HepG2 (cell line): ENCODE results near the gene DEGS1. TPM values are rescaled to one million over a fixed set of nuclear protein-coding genes. Genes with fewer than 3 reads are reported as not detected.
A peak's percentile ranks its signal among the peaks of the same experiment; 100 is the strongest.

Experiments
- ATAC-seq: fragments of 200-7000 bp; cut with Tn5 transposase; 3 replicates; pipeline ENCODE4 v1.9.1; 2020; ENCODE audit warnings: mild to moderate bottlenecking, moderate library complexity
- BruUV-seq: library from RNA; stranded (reverse); fragments of 400-500 nt; replicated peaks from 2 replicates; lab custom pipeline; 2021; lab: Mats Ljungman, UMichigan
- CTCF ChIA-PET: fragments of 300-600 bp; formaldehyde crosslinking; extraction: SDS; loops from one replicate; lab custom pipeline; 2021; ENCODE audit warnings: low total read pairs, inconsistent platforms, low intra/inter-chr PET ratio; lab: Yijun Ruan, JAX
- POLR2A ChIA-PET: fragments of 350-600 bp; sonication (Branson Sonifier 250); formaldehyde crosslinking; loops from one replicate; lab custom pipeline; 2020; ENCODE audit warnings: antibody characterized with exemption, inconsistent platforms; lab: Yijun Ruan, JAX
- DNase-seq: peaks from one replicate; pipeline ENCODE4 v3.0.0-alpha.2; 2015; ENCODE audit warnings: low spot score
- FAIRE-seq: peaks from 3 replicates; lab custom pipeline; 2011; peaks lifted over from hg19 to GRCh38; lab: Jason Lieb, UNC
- H2AFZ ChIP-seq: one replicate; pipeline ENCODE4 v1.6.1; 2011; ENCODE audit warnings: low read length, inconsistent platforms
- H3K27ac ChIP-seq: fragments of 300-600 bp; 3 replicates; pipeline ENCODE4 v1.8.0; 2011; ENCODE audit warnings: mixed run types, mild to moderate bottlenecking, mixed read lengths, low read length, inconsistent platforms; ENCODE audit not compliant: insufficient read depth; ENCODE audit errors: extremely low read length
- H3K27me3 ChIP-seq, 2 experiments: fragments of 200-600 bp in 1 of 2; 2 replicates in 1 of 2; 3 replicates in 1 of 2; pipeline versions ENCODE4 v1.6.0 to v1.8.0; 2011; ENCODE audit warnings: low read length in 2 of 2, mild to moderate bottlenecking in 2 of 2, moderate library complexity in 2 of 2, inconsistent platforms in 1 of 2; ENCODE audit not compliant: insufficient read depth in 2 of 2, control insufficient read depth in 1 of 2
- H3K36me3 ChIP-seq, 2 experiments: fragments of 200-600 bp in 1 of 2; replicated peaks in 1 of 2; 2 replicates in 1 of 2; 3 replicates in 1 of 2; pipeline versions ENCODE4 v1.5.1 to v1.8.0; 2011; ENCODE audit warnings: low read length in 2 of 2, inconsistent platforms in 1 of 2; ENCODE audit not compliant: insufficient read depth in 2 of 2, control insufficient read depth in 1 of 2
- H3K4me1 ChIP-seq: 2 replicates; pipeline ENCODE4 v1.5.1; 2012; ENCODE audit warnings: low read length, inconsistent platforms; ENCODE audit not compliant: insufficient read depth
- H3K4me2 ChIP-seq: 2 replicates; pipeline ENCODE4 v1.6.0; 2011; ENCODE audit warnings: low read depth, low read length, inconsistent platforms
- H3K4me3 ChIP-seq, 3 experiments: fragments of 200-600 bp in 1 of 3; sonication (generic), shearing (Covaris generic) in 1 of 3; replicated peaks in 1 of 3; 2 replicates each; pipeline ENCODE4 v1.5.1; 2011 to 2016; ENCODE audit warnings: low read length in 3 of 3, inconsistent platforms in 2 of 3, low read depth in 2 of 3, mild to moderate bottlenecking in 2 of 3, control low read depth in 1 of 3, mixed read lengths in 1 of 3; ENCODE audit not compliant: insufficient read depth in 1 of 3
- H3K79me2 ChIP-seq: one replicate; pipeline ENCODE4 v1.6.1; 2011; ENCODE audit warnings: low read length, inconsistent platforms; ENCODE audit not compliant: insufficient read depth
- H3K9ac ChIP-seq: 2 replicates; pipeline ENCODE4 v1.6.0; 2011; ENCODE audit warnings: mild to moderate bottlenecking, low read depth, low read length, inconsistent platforms; ENCODE audit not compliant: insufficient read depth
- H3K9me3 ChIP-seq: 2 replicates; pipeline ENCODE4 v1.5.1; 2012; ENCODE audit warnings: mild to moderate bottlenecking, low read length
- H4K20me1 ChIP-seq: 2 replicates; pipeline ENCODE4 v1.6.0; 2011; ENCODE audit warnings: inconsistent platforms, mild to moderate bottlenecking, low read length, moderate library complexity; ENCODE audit not compliant: insufficient read depth
- ATF6 ChIP-seq: sonication (generic); formaldehyde crosslinking; conservative IDR thresholded peaks from 2 replicates; pipeline ENCODE4 v1.4.0; 2020; ENCODE audit warnings: missing genetic modification reagents
- BHLHE40 ChIP-seq: IDR thresholded peaks from 2 replicates; pipeline ENCODE4 v1.6.1; 2011; ENCODE audit warnings: low read length, improper control_type of control experiment
- FOSL2 ChIP-seq: sonication (generic); formaldehyde crosslinking; IDR thresholded peaks from 2 replicates; pipeline ENCODE4 v1.4.0; 2020; ENCODE audit warnings: missing genetic modification reagents
- SCMH1 ChIP-seq: sonication (generic); formaldehyde crosslinking; IDR thresholded peaks from 2 replicates; pipeline ENCODE4 v1.9.0; 2021; ENCODE audit warnings: missing genetic modification reagents, mild to moderate bottlenecking, borderline replicate concordance
- TEAD3 ChIP-seq: optimal IDR thresholded peaks from 2 replicates; pipeline ENCODE3; 2016; ENCODE audit warnings: borderline replicate concordance
- ZEB1 ChIP-seq: IDR thresholded peaks from 2 replicates; pipeline ENCODE4 v1.6.1; 2012; ENCODE audit warnings: mild to moderate bottlenecking, low read depth, inconsistent platforms; ENCODE audit not compliant: insufficient replicate concordance
- ZNF263 ChIP-seq: sonication (generic); formaldehyde crosslinking; IDR thresholded peaks from 2 replicates; pipeline ENCODE4 v1.4.0; 2020; ENCODE audit warnings: missing genetic modification reagents
- ZNF317 ChIP-seq: sonication (generic); formaldehyde crosslinking; IDR thresholded peaks from 2 replicates; pipeline ENCODE4 v1.5.0; 2020; ENCODE audit warnings: mild to moderate bottlenecking, missing genetic modification reagents
- WGBS: methylation state at CpG from one replicate; pipeline ENCODE4 v1.1.6; 2017; ENCODE audit warnings: low lambda C conversion rate; 5-methylcytosine and 5-hydroxymethylcytosine counted together
- in situ Hi-C: cut with HindIII; loops from 2 replicates; pipeline ENCODE4 v1.10.0; 2017; ENCODE audit warnings: low pct_unique_long_range_greater_than_20kb; ENCODE audit not compliant: extremely low pct_ligation_motif_present
- intact Hi-C: fragments of 100-400 bp; cut with micrococcal nuclease; formaldehyde crosslinking; loops from one replicate; pipeline ENCODE4 v1.10.0; 2022; ENCODE audit not compliant: unreplicated experiment
- polyA plus RNA-seq, 8 experiments: library from polyadenylated mRNA; depleted of rRNA in 3 of 8; stranded (reverse) in 7 of 8; unstranded in 1 of 8; fragments of >200 nt; fragmentation: Illumina TruSeq in 4 of 8; extraction: Trizol in 4 of 8; gene quantifications; 2 replicates each; pipeline versions ENCODE4 v1.2.1 to v1.2.3, GENCODE V29; 2011 to 2016; ENCODE audit warnings: low read depth in 4 of 8, missing spikeins in 1 of 8, mixed read lengths in 1 of 8; ENCODE audit not compliant: insufficient read depth in 1 of 8
- total RNA-seq, 5 experiments: library from RNA; depleted of rRNA; stranded (reverse); fragments of >200 nt; fragmentation: Illumina TruSeq; extraction: Trizol; gene quantifications; 2 replicates each; pipeline ENCODE4 v1.2.3, GENCODE V29; 2016; ENCODE audit warnings: low read depth in 1 of 5
- TF ChIP-seq, protein P1 (sequence below): sonication (generic); IDR thresholded peaks from 2 replicates; pipeline ENCODE4 v1.6.1; 2016; ENCODE audit warnings: low read depth, borderline replicate concordance

Gene DEGS1
- total and polyA plus RNA-seq, 2 of the 13 experiments (the other 11 are each of a cell fraction or from before 2014, with no cell fraction given) = 18.1 to 35.9 TPM

- intact Hi-C loops (no loop called here), in situ Hi-C loops (no loop called here)
- H4K20me1 ChIP-seq = no peaks in the 10 kb centered on the region
- BruUV-seq = no TSS peak
- peaks cover 41% of the 10 kb centered on the region for H3K4me1 ChIP-seq
- H3K9me3 ChIP-seq = no peaks in the 10 kb centered on the region
- ATAC-seq = peak; percentile 80
- 16% methylated on average over 9 of the region's 13 CpGs for WGBS
- H3K27me3 ChIP-seq = 0 out of 5 replicates have a peak, but pooled peaks cover 0 to 3% of the 10 kb centered on the region in 2 experiments
- no peak overlapping the region for H3K27ac ChIP-seq
- POLR2A ChIA-PET = no interaction called here
- TF ChIP-seq ZEB1 (peak; percentile 46), ZNF263 (CRISPR knock-in tag) (peak; percentile 63; the same call in 1 of the 2 replicates), ZNF317 (peak; percentile 79; the same call in 1 of the 2 replicates), TEAD3 (CRISPR knock-in tag) (peak; percentile 57), BHLHE40 (no peak), SCMH1 (CRISPR knock-in tag) (no peak), ATF6 (CRISPR knock-in tag) (no peak), FOSL2 (CRISPR knock-in tag) (peak; percentile 73)
- TF ChIP-seq, protein P1, sequence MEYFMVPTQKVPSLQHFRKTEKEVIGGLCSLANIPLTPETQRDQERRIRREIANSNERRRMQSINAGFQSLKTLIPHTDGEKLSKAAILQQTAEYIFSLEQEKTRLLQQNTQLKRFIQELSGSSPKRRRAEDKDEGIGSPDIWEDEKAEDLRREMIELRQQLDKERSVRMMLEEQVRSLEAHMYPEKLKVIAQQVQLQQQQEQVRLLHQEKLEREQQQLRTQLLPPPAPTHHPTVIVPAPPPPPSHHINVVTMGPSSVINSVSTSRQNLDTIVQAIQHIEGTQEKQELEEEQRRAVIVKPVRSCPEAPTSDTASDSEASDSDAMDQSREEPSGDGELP = peak; percentile 18; the same call in 1 of the 2 replicates
- CTCF ChIA-PET = no interaction called here
- no peak for DNase-seq
- H3K79me2 ChIP-seq = no peaks in the 10 kb centered on the region
- no peaks in the 10 kb centered on the region for H3K36me3 ChIP-seq
- no peak overlapping the region for H2AFZ ChIP-seq
- no peak overlapping the region for H3K4me3 ChIP-seq
- H3K4me2 ChIP-seq = peak overlapping the region; percentile 44
- no peak overlapping the region for H3K9ac ChIP-seq
- FAIRE-seq = no peak
Observed at GRCh38 chr1:224212618-224213061, 29.6 kb downstream of the DEGS1 start.
